Activated CD4-positive, alpha-beta T cell treated with anti-CD3 and anti-CD28 coated beads, Interleukin-2, amount 10 ng/mL, durations not matched to agents 7 days and 5 days (primary cell): ENCODE data around the gene TRIM17. TPM values are rescaled to one million over a fixed set of nuclear protein-coding genes. Genes with fewer than 3 reads are reported as not detected.
"Not testable (repeated sequence)": the region's sequence is repeated elsewhere in the genome, so short reads cannot be mapped to it uniquely, and the experiment has no call there.

ENCODE experiments used
- CTCF ChIA-PET: fragments of 350-600 bp; sonication (Branson Sonifier 250); formaldehyde crosslinking; loops from one replicate; lab custom pipeline; 2021; ENCODE audit warnings: antibody characterized with exemption; lab: Charles Lee
- POLR2A ChIA-PET: fragments of 350-600 bp; sonication (Branson Sonifier 250); formaldehyde crosslinking; loops from one replicate; lab custom pipeline; 2021; ENCODE audit warnings: antibody characterized with exemption; lab: Charles Lee
- DNase-seq: peaks from one replicate; pipeline ENCODE4 v3.0.0-alpha.2; 2020
- H3K27ac Mint-ChIP-seq: one replicate; pipeline ENCODE4 v1.8.0; 2021; ENCODE audit warnings: mild to moderate bottlenecking, moderate library complexity, mixed read lengths
- H3K27me3 Mint-ChIP-seq: one replicate; pipeline ENCODE4 v1.8.0; 2021; ENCODE audit warnings: mixed read lengths
- H3K36me3 Mint-ChIP-seq: one replicate; pipeline ENCODE4 v1.8.0; 2021; ENCODE audit warnings: low read depth, mixed read lengths
- H3K4me1 Mint-ChIP-seq: one replicate; pipeline ENCODE4 v1.8.0; 2021; ENCODE audit warnings: mixed read lengths
- H3K4me3 Mint-ChIP-seq: one replicate; pipeline ENCODE4 v1.8.0; 2021; ENCODE audit warnings: mild to moderate bottlenecking, moderate library complexity, mixed read lengths
- H3K9me3 Mint-ChIP-seq: one replicate; pipeline ENCODE4 v1.8.0; 2021; ENCODE audit warnings: mixed read lengths
- total RNA-seq, 2 experiments: library from RNA; stranded (reverse); gene quantifications; one replicate each; pipeline ENCODE4 v1.2.3, GENCODE V29; 2021

The TRIM17 gene
- total RNA-seq, 2 experiments from 2014 or later = 0.73 to 0.99 TPM

DNA sequence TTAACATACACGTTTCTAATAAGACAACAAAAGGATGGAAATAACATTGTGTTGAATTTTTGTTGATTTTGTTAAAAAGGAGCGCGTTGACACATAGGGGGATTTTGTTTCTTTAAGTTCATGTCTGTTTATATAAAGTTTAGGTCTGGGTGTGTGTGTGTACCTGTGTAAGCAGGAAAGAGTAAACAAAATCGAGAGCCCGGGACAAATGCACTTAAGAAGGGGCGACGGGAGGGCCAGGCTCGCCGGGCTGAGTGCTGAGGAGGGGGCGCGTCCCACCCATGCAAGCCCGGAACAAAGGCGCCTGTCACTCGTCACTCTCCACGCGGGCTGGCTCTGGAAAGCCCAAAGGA, 28.8 kb upstream of the TRIM17 start:
- ChIA-PET CTCF (interaction anchor here (0.8 to 1.1 kb wide), 2 partner anchors 11 to 20 kb away, joined by 3 read pairs; a partner anchor contains a TSS), POLR2A (no interaction called here)
- peak overlapping the region; percentile 66 for H3K4me3 Mint-ChIP-seq
- H3K36me3 Mint-ChIP-seq = no peaks in the 10 kb centered on the region
- peaks cover 67% of the 10 kb centered on the region for H3K27me3 Mint-ChIP-seq
- DNase-seq = no peak
- H3K9me3 Mint-ChIP-seq = no peaks in the 10 kb centered on the region
- peaks cover 23% of the 10 kb centered on the region for H3K4me1 Mint-ChIP-seq
- peak overlapping the region; percentile 19 for H3K27ac Mint-ChIP-seq

DNA sequence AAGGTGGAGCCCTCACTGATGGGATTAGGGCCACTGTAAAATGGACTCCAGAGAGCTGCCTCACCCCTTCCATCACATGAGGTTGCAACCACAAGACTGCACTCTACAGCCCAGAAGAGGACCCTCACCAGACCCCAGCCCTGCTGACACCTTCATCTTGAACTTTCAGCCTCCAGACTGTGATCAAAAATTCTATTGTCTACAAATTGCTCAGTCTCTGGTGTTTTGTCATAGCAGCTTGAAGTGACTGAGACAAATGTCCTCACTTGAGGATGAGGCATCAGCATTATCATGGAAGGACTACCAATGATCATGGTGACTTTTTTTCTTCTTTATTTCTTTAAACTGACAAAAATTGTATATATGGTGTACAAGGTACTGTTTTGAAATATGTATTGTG, 26.7 kb upstream of the TRIM17 start:
- Mint-ChIP-seq H3K36me3 (no peaks in the 10 kb centered on the region), H3K4me3 (no peak overlapping the region), H3K27ac (no peak overlapping the region), H3K9me3 (no peaks in the 10 kb centered on the region), H3K4me1 (peaks cover 32% of the 10 kb centered on the region), H3K27me3 (peaks cover 66% of the 10 kb centered on the region)
- DNase-seq = no peak
- CTCF ChIA-PET = no interaction called here
- POLR2A ChIA-PET = no interaction called here

DNA sequence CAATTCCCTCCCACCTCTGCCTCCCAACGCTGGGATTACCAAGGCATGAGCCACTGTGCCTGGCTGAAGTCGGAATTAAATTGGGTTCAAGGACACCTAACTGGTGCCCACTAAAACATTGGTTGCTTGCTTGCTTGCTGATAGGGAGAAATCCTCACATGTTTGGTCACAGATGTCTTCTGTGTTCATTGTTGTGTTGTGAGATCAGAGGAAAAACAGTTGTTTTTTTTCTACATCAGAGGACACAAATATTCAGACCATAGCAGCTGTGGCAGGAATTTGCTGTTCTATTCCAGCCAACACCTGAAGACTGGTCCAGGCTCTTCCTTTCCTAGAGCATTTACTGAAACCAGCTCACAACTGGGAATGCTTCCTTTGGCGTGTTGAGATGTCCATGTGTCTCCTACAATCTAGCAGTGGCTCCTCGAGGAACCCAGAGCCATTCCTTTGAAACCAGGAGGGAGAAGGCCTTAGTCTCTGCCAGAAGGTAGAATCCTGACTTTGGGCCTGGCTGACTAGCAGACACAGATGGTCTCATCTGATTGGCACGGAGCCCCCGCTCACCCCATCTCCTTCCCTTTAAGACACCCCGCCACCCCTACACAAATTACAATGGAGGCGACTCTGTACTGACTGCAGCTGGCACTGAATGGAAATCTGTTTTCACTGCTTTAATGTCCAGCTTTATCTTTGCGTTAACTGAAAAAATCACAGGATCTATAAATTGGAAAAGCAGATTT, 24.3 kb upstream of the TRIM17 start:
- CTCF ChIA-PET = interaction anchor here (0.8 to 1.0 kb wide), 3 partner anchors 11 to 19 kb away, joined by 3 read pairs; no protein-coding TSS in a partner anchor
- H3K27me3 Mint-ChIP-seq = peaks cover 47% of the 10 kb centered on the region
- H3K4me3 Mint-ChIP-seq = no peak overlapping the region
- H3K27ac Mint-ChIP-seq = no peak overlapping the region
- no peak for DNase-seq
- peaks cover 28% of the 10 kb centered on the region for H3K4me1 Mint-ChIP-seq
- POLR2A ChIA-PET = no interaction called here
- H3K36me3 Mint-ChIP-seq = no peaks in the 10 kb centered on the region
- no peaks in the 10 kb centered on the region for H3K9me3 Mint-ChIP-seq

- Mint-ChIP-seq H3K4me3 (no peak overlapping the region), H3K27me3 (peaks cover 41% of the 10 kb centered on the region), H3K36me3 (no peaks in the 10 kb centered on the region), H3K27ac (no peak overlapping the region), H3K4me1 (peaks cover 18% of the 10 kb centered on the region), H3K9me3 (no peaks in the 10 kb centered on the region)
- ChIA-PET CTCF (no interaction called here), POLR2A (no interaction called here)
- peak; percentile 18 for DNase-seq
Measured at GRCh38 chr1:228438266-228438665, 21.6 kb upstream of the TRIM17 start.

- ChIA-PET CTCF (no interaction called here), POLR2A (no interaction called here)
- no peak for DNase-seq
- no peak overlapping the region for H3K27ac Mint-ChIP-seq
- peaks cover 39% of the 10 kb centered on the region for H3K27me3 Mint-ChIP-seq
- no peaks in the 10 kb centered on the region for H3K9me3 Mint-ChIP-seq
- peaks cover 18% of the 10 kb centered on the region for H3K4me1 Mint-ChIP-seq
- H3K36me3 Mint-ChIP-seq = no peaks in the 10 kb centered on the region
- H3K4me3 Mint-ChIP-seq = no peak overlapping the region
Measured at GRCh38 chr1:228437424-228437962, 20.8 kb upstream of the TRIM17 start.

DNA sequence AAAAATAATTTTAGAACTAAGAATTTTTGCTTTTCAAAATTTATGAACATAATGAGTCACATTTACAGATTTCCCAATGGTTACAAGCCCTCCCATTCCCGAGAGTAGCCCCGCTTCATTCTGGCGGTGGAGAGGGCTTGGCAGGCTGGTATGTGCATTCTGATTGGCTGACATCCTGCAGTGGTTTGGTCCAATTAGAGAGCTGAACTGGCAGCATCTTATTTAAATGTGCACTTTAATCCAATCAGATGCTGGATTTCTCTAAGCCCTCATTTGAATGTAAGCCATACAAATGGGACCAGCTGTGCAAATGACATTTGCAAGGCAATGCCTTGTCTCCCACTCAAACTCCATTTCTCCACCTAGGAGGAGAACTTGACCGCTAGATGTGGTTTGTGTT, 18.0 kb upstream of the TRIM17 start:
- no peak overlapping the region for H3K27ac Mint-ChIP-seq
- POLR2A ChIA-PET = no interaction called here
- CTCF ChIA-PET = interaction anchor here (0.7 to 1.0 kb wide), 3 partner anchors 10 to 25 kb away, joined by 3 to 5 read pairs (median 3); no protein-coding TSS in a partner anchor
- H3K4me3 Mint-ChIP-seq = no peak overlapping the region
- peaks cover 18% of the 10 kb centered on the region for H3K4me1 Mint-ChIP-seq
- no peaks in the 10 kb centered on the region for H3K36me3 Mint-ChIP-seq
- no peak for DNase-seq
- H3K9me3 Mint-ChIP-seq = no peaks in the 10 kb centered on the region
- peaks cover 32% of the 10 kb centered on the region for H3K27me3 Mint-ChIP-seq

- H3K4me3 Mint-ChIP-seq, H3K27ac Mint-ChIP-seq, CTCF ChIA-PET, DNase-seq, POLR2A ChIA-PET, H3K4me1 Mint-ChIP-seq, H3K9me3 Mint-ChIP-seq, H3K36me3 Mint-ChIP-seq: not testable (repeated sequence)
- peaks cover 33% of the 10 kb centered on the region for H3K27me3 Mint-ChIP-seq
Measured at GRCh38 chr1:228433337-228434053, 16.8 kb upstream of the TRIM17 start.

DNA sequence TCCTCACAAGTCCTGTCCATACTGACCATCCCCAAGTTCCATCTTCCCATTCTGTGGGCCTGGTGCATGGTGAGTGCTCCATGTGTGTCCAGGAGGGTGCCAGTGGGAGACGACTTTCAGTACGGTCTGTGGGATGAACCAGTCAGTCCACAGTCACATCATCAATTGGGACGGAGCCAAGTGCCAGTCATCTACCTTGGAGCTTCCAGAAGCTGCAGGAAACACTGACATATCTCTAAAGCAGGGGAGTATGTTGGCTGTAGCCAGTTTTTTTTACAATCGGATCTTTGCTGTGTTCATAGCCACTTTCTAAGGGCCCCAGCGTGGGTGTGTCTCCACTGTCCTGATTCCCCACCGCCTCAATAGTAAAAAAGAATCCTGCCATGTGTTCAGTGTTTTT, 13.6 kb upstream of the TRIM17 start:
- POLR2A ChIA-PET = no interaction called here

GRCh38 chr1:228429698-228430097, 13.0 kb upstream of the TRIM17 start:
- H3K4me3 Mint-ChIP-seq = no peak overlapping the region
- no peaks in the 10 kb centered on the region for H3K9me3 Mint-ChIP-seq
- H3K27ac Mint-ChIP-seq = no peak overlapping the region
- no peaks in the 10 kb centered on the region for H3K4me1 Mint-ChIP-seq
- POLR2A ChIA-PET = no interaction called here
- CTCF ChIA-PET = interaction anchor here (1.1 kb wide), 1 partner anchor 12 kb away, joined by 3 read pairs; no protein-coding TSS in a partner anchor
- DNase-seq = no peak
- H3K36me3 Mint-ChIP-seq = no peaks in the 10 kb centered on the region
- H3K27me3 Mint-ChIP-seq = peaks cover 23% of the 10 kb centered on the region

More for the DNA sequence above, 13.6 kb upstream of the TRIM17 start:
- Mint-ChIP-seq H3K27me3 (peaks cover 28% of the 10 kb centered on the region), H3K36me3 (no peaks in the 10 kb centered on the region), H3K9me3 (no peaks in the 10 kb centered on the region), H3K4me1 (no peaks in the 10 kb centered on the region), H3K4me3 (no peak overlapping the region), H3K27ac (no peak overlapping the region)
- DNase-seq = no peak
- CTCF ChIA-PET = interaction anchor here (0.9 kb wide), 1 partner anchor 10 kb away, joined by 3 read pairs; no protein-coding TSS in a partner anchor

- H3K27ac Mint-ChIP-seq = no peak overlapping the region
- H3K36me3 Mint-ChIP-seq = no peaks in the 10 kb centered on the region
- ChIA-PET CTCF (interaction anchor here (1.1 kb wide), 1 partner anchor 13 kb away, joined by 3 read pairs; no protein-coding TSS in a partner anchor), POLR2A (no interaction called here)
- DNase-seq = no peak
- no peaks in the 10 kb centered on the region for H3K4me1 Mint-ChIP-seq
- H3K9me3 Mint-ChIP-seq = no peaks in the 10 kb centered on the region
- no peak overlapping the region for H3K4me3 Mint-ChIP-seq
- peaks cover 18% of the 10 kb centered on the region for H3K27me3 Mint-ChIP-seq
Measured at GRCh38 chr1:228429007-228429406, 12.3 kb upstream of the TRIM17 start.

GRCh38 chr1:228428412-228428811, 11.8 kb upstream of the TRIM17 start:
- Mint-ChIP-seq H3K27me3 (peaks cover 15% of the 10 kb centered on the region), H3K27ac (no peak overlapping the region), H3K36me3 (no peaks in the 10 kb centered on the region), H3K4me1 (no peaks in the 10 kb centered on the region), H3K4me3 (no peak overlapping the region), H3K9me3 (no peaks in the 10 kb centered on the region)
- ChIA-PET CTCF (no interaction called here), POLR2A (no interaction called here)
- DNase-seq = no peak

DNA sequence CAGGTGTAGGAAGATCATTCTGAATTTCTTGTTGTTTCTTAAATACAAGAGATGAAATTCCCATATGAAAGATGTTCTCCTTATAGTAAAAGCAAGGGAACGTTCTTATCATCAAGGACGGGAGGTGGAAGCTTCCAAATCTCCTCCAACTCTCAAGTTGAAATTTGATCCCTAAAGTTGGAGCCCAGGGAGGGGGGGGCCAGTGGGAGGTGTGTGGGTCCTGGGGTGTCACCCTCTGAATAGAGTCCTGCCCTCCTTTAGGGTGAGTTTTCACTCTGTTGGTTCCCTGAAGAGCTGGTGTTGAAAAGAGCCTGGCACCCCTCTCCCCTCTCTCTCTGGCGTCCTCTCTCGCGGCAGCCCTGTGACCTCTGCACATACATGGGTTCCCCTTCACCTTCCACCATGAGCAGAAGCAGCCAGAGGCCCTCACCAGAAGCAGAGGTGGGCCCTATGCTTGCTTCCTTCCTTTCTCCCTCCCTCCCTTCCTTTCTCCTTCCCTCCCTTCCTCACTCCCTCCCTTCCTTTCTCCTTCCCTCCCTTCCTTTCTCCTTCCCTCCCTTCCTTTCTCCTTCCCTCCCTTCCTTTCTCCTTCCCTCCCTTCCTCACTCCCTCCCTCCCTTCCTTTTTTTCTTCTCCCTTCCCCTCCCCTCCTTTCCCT, 10.0 kb upstream of the TRIM17 start:
- no peak overlapping the region for H3K27ac Mint-ChIP-seq
- H3K4me3 Mint-ChIP-seq = no peak overlapping the region
- no peak for DNase-seq
- peaks cover 8% of the 10 kb centered on the region for H3K27me3 Mint-ChIP-seq
- CTCF ChIA-PET = interaction anchor here (0.6 kb wide), 1 partner anchor 101 kb away, joined by 3 read pairs; no protein-coding TSS in a partner anchor
- POLR2A ChIA-PET = no interaction called here
- no peaks in the 10 kb centered on the region for H3K4me1 Mint-ChIP-seq
- H3K36me3 Mint-ChIP-seq = no peaks in the 10 kb centered on the region
- H3K9me3 Mint-ChIP-seq = no peaks in the 10 kb centered on the region
